SU-DHL-6 (cell line): ENCODE measurements around the gene EDRF1.

Experiments used
- H2AFZ ChIP-seq: fragments of 200-600 bp; sonication (generic); 2 replicates; pipeline ENCODE4 v1.6.1; 2014; ENCODE audit warnings: low read depth, mild to moderate bottlenecking, moderate library complexity, mixed read lengths, antibody characterized with exemption, low read length; ENCODE audit not compliant: severe bottlenecking
- H3F3A ChIP-seq: fragments of 200-600 bp; shearing (Covaris generic); 2 replicates; pipeline ENCODE4 v1.6.0; 2016; ENCODE audit warnings: antibody characterized with exemption, mild to moderate bottlenecking; ENCODE audit not compliant: insufficient read depth
- H3K27ac ChIP-seq: fragments of 200-600 bp; sonication (generic); 2 replicates; pipeline ENCODE4 v1.5.1; 2016; ENCODE audit warnings: low read depth, mild to moderate bottlenecking, low read length, moderate library complexity, mixed read lengths
- H3K27me3 ChIP-seq: fragments of 200-600 bp; sonication (generic), shearing (Covaris generic); 2 replicates; pipeline ENCODE4 v1.6.0; 2014; ENCODE audit warnings: mild to moderate bottlenecking, low read length
- H3K36me3 ChIP-seq: fragments of 200-600 bp; sonication (generic); 2 replicates; pipeline ENCODE4 v1.6.1; 2014; ENCODE audit warnings: mild to moderate bottlenecking, low read length, mixed read lengths
- H3K4me2 ChIP-seq: fragments of 300-600, 200-600 bp; shearing (Covaris generic), sonication (generic); 2 replicates; pipeline ENCODE4 v1.6.0; 2014; ENCODE audit warnings: low read length, low read depth, mild to moderate bottlenecking; ENCODE audit not compliant: poor library complexity, severe bottlenecking
- H3K4me3 ChIP-seq: fragments of 200-600 bp; sonication (generic); 2 replicates; pipeline ENCODE4 v1.5.1; 2014; ENCODE audit warnings: antibody characterized with exemption, low read length, mild to moderate bottlenecking, mixed read lengths; ENCODE audit not compliant: insufficient read depth, poor library complexity, severe bottlenecking
- H3K79me2 ChIP-seq: fragments of 200-600 bp; sonication (generic); 2 replicates; pipeline ENCODE4 v1.6.1; 2014; ENCODE audit warnings: mild to moderate bottlenecking, low read length, moderate library complexity; ENCODE audit not compliant: insufficient read depth
- H3K9ac ChIP-seq: fragments of 200-600 bp; sonication (generic); 2 replicates; pipeline ENCODE4 v1.7.0; 2014; ENCODE audit warnings: mild to moderate bottlenecking, low read length
- H3K9me2 ChIP-seq: fragments of 200-600 bp; sonication (generic); replicated peaks from 2 replicates; pipeline ENCODE4 v1.6.1; 2014; ENCODE audit warnings: low read length; ENCODE audit not compliant: insufficient read depth
- H3K9me3 ChIP-seq: fragments of 200-600 bp; sonication (generic); 2 replicates; pipeline ENCODE4 v1.6.1; 2014; ENCODE audit warnings: low read length, mixed read lengths; ENCODE audit not compliant: insufficient read depth
- H4K20me1 ChIP-seq: fragments of 200-600 bp; sonication (generic); 2 replicates; pipeline ENCODE4 v1.6.1; 2014; ENCODE audit warnings: low read depth, mild to moderate bottlenecking, antibody characterized with exemption, low read length, moderate library complexity, mixed read lengths
- EZH2phosphoT487 ChIP-seq: fragments of 200-600 bp; sonication (generic), shearing (Covaris generic); conservative IDR thresholded peaks from 2 replicates; pipeline ENCODE4 v1.6.1; 2018; ENCODE audit warnings: mild to moderate bottlenecking, antibody characterized with exemption, low read length, moderate library complexity, mixed read lengths
- TF ChIP-seq, protein P1 (sequence below): fragments of 200-600 bp; sonication (generic); IDR thresholded peaks from one replicate; pipeline ENCODE4 v1.5.1; 2017; ENCODE audit warnings: antibody characterized with exemption, mild to moderate bottlenecking, low read length, moderate library complexity; ENCODE audit not compliant: insufficient read depth, poor library complexity, severe bottlenecking

The EDRF1 gene

GRCh38 chr10:125747417-125747816 lies 27.9 kb downstream of the EDRF1 start:
- TF ChIP-seq EZH2phosphoT487 = no peak
- TF ChIP-seq, protein P1, sequence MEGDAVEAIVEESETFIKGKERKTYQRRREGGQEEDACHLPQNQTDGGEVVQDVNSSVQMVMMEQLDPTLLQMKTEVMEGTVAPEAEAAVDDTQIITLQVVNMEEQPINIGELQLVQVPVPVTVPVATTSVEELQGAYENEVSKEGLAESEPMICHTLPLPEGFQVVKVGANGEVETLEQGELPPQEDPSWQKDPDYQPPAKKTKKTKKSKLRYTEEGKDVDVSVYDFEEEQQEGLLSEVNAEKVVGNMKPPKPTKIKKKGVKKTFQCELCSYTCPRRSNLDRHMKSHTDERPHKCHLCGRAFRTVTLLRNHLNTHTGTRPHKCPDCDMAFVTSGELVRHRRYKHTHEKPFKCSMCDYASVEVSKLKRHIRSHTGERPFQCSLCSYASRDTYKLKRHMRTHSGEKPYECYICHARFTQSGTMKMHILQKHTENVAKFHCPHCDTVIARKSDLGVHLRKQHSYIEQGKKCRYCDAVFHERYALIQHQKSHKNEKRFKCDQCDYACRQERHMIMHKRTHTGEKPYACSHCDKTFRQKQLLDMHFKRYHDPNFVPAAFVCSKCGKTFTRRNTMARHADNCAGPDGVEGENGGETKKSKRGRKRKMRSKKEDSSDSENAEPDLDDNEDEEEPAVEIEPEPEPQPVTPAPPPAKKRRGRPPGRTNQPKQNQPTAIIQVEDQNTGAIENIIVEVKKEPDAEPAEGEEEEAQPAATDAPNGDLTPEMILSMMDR = no peak

GRCh38 chr10:125756196-125756595 lies 36.7 kb downstream of the EDRF1 start:
- no peak overlapping the region for H3K4me2 ChIP-seq
- peaks cover 43% of the 10 kb centered on the region; the same call in 1 of the 2 replicates for H3K36me3 ChIP-seq
- no peaks in the 10 kb centered on the region for H4K20me1 ChIP-seq
- no peaks in the 10 kb centered on the region for H3F3A ChIP-seq
- TF ChIP-seq, protein P1 = no peak
- no peak for TF ChIP-seq EZH2phosphoT487
- no peak overlapping the region for H3K4me3 ChIP-seq
- H3K9ac ChIP-seq = no peak overlapping the region
- H3K9me3 ChIP-seq = no peaks in the 10 kb centered on the region
- H2AFZ ChIP-seq = no peak overlapping the region
- H3K27me3 ChIP-seq = no peaks in the 10 kb centered on the region
- no peaks in the 10 kb centered on the region for H3K9me2 ChIP-seq
- no peaks in the 10 kb centered on the region for H3K79me2 ChIP-seq
- no peak overlapping the region for H3K27ac ChIP-seq

More at GRCh38 chr10:125747417-125747816, 27.9 kb downstream of the EDRF1 start:
- Histone ChIP-seq H3K27ac (no peak overlapping the region), H3K9me3 (no peaks in the 10 kb centered on the region), H3K4me2 (no peak overlapping the region), H2AFZ (no peak overlapping the region), H3K79me2 (no peaks in the 10 kb centered on the region), H3K36me3 (peaks cover 49% of the 10 kb centered on the region), H4K20me1 (no peaks in the 10 kb centered on the region), H3K9me2 (no peaks in the 10 kb centered on the region), H3F3A (no peaks in the 10 kb centered on the region; the same call in 1 of the 2 replicates), H3K27me3 (no peaks in the 10 kb centered on the region), H3K9ac (no peak overlapping the region), H3K4me3 (no peak overlapping the region)

- peaks cover 48% of the 10 kb centered on the region; the same call in 1 of the 2 replicates for H3K36me3 ChIP-seq
- no peaks in the 10 kb centered on the region for H4K20me1 ChIP-seq
- no peaks in the 10 kb centered on the region for H3K9me2 ChIP-seq
- H2AFZ ChIP-seq = no peak overlapping the region
- no peak overlapping the region for H3K4me2 ChIP-seq
- no peaks in the 10 kb centered on the region for H3K79me2 ChIP-seq
- no peak overlapping the region for H3K4me3 ChIP-seq
- H3K27ac ChIP-seq = no peak overlapping the region
- H3F3A ChIP-seq = no peaks in the 10 kb centered on the region
- TF ChIP-seq, protein P1 = no peak
- TF ChIP-seq EZH2phosphoT487 = no peak
- H3K27me3 ChIP-seq = no peaks in the 10 kb centered on the region
- H3K9me3 ChIP-seq = no peaks in the 10 kb centered on the region
- no peak overlapping the region for H3K9ac ChIP-seq
Observed at GRCh38 chr10:125756853-125757487, 37.5 kb downstream of the EDRF1 start.
